RWPE1 (cell line): Measurements from ENCODE around the gene HSD17B14.

Experiments
- CTCF ChIA-PET: fragments of 350-600 bp; sonication (Branson Sonifier 250); formaldehyde crosslinking; extraction: SDS; loops from one replicate; lab custom pipeline; 2021; lab: Yijun Ruan, JAX
- POLR2A ChIA-PET: fragments of 400-600 bp; formaldehyde crosslinking; extraction: SDS; loops from one replicate; lab custom pipeline; 2020; ENCODE audit warnings: antibody characterized with exemption; ENCODE audit not compliant: low non-redundant PET; lab: Yijun Ruan, JAX
- DNase-seq: peaks from one replicate; pipeline ENCODE4 v3.0.0; 2012; ENCODE audit warnings: low spot score
- H3K27ac ChIP-seq: fragments of 450-650 bp; 2 replicates; pipeline ENCODE4 v1.5.1; 2017
- TF ChIP-seq, protein P1 (sequence below): fragments of 450-650 bp; conservative IDR thresholded peaks from 2 replicates; pipeline ENCODE4 v1.5.1; 2017; ENCODE audit warnings: low read depth, mild to moderate bottlenecking

The HSD17B14 gene

DNA sequence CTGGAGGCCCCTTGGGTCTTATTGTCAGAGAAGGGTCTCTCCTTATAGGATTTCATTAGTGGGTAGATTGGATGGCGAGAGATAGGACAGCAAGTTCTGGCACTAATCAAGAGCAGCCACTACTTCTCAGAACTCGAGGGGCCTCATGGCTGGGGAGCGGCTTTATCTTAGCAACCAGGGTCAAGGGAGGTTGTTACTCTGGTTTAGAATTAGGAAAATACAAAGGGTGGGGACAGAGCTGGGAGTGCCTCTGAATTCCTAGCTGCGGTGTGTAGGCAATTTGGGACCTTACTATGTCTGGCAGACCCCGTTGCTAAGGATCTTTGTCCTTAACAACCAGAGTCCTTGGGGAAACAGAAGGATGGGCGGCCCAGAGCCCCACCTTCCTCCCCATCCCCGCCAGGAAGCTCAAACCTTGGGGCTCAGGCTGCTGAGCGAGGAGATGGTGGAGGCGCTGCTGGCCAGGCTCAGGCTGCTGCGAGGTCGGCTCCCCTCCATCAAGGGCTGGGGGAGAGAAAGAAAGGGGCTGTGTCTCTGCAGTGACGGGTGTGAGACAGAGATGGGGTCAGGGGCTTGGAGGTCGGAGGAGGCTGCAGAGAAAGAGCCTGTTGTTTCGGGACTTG is 30.9 kb upstream of the HSD17B14 start:
- peak overlapping the region; percentile 98 for H3K27ac ChIP-seq
- no peak for DNase-seq
- POLR2A ChIA-PET: no interaction called here
- TF ChIP-seq, protein P1, sequence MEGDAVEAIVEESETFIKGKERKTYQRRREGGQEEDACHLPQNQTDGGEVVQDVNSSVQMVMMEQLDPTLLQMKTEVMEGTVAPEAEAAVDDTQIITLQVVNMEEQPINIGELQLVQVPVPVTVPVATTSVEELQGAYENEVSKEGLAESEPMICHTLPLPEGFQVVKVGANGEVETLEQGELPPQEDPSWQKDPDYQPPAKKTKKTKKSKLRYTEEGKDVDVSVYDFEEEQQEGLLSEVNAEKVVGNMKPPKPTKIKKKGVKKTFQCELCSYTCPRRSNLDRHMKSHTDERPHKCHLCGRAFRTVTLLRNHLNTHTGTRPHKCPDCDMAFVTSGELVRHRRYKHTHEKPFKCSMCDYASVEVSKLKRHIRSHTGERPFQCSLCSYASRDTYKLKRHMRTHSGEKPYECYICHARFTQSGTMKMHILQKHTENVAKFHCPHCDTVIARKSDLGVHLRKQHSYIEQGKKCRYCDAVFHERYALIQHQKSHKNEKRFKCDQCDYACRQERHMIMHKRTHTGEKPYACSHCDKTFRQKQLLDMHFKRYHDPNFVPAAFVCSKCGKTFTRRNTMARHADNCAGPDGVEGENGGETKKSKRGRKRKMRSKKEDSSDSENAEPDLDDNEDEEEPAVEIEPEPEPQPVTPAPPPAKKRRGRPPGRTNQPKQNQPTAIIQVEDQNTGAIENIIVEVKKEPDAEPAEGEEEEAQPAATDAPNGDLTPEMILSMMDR: no peak
- CTCF ChIA-PET: interaction anchor here (1.4 kb wide), 1 partner anchor 25 kb away, joined by 4 read pairs; no protein-coding TSS in a partner anchor

DNA sequence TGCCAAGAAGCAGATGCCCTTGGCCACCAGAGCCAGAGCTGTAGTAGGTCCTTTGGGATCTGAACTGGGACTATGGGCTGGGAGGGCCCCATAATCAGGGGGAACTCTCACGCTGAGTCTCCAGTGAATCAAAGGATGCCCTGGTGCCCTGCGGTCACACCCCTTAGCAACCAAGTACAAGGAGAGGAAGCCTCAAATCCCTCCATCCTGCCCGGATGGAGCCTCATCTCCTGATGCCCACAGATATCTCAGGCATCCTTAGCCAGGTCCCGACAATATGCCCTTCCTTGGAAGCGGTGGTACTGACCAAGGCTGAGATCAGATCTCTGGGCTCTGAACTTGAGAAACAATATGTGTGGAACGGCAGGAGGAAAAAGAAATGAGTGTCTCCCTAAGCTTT is 30.4 kb upstream of the HSD17B14 start:
- DNase-seq: no peak
- ChIA-PET CTCF (interaction anchor here (1.4 kb wide), 1 partner anchor 24 kb away, joined by 4 read pairs; no protein-coding TSS in a partner anchor), POLR2A (no interaction called here)
- TF ChIP-seq, protein P1: no peak
- peak overlapping the region; percentile 98; the same call in 1 of the 2 replicates for H3K27ac ChIP-seq

DNA sequence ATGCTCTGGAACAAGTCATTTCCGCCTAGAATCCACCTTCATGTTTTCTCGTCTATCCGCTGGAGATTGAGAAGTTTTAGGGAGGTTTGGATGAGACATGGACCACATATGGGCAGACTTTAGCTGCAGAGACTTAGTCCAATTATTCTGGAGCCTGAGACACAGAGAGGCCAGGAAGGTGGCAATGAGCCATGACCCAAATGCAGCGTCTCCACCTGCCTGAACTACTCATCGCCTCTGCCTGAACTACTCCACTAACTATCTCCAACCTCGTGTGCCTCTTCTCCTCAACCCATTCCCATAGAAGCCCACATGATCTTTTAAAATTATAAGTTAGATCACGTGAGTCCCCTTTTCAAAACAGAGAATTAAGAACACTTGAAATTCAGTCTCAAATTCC is 26.5 kb upstream of the HSD17B14 start:
- ChIA-PET POLR2A (interaction anchor here (0.6 kb wide), 1 partner anchor 808 kb away, joined by 3 read pairs; no protein-coding TSS in a partner anchor), CTCF (no interaction called here)
- no peak overlapping the region for H3K27ac ChIP-seq
- TF ChIP-seq, protein P1: no peak
- no peak for DNase-seq

DNA sequence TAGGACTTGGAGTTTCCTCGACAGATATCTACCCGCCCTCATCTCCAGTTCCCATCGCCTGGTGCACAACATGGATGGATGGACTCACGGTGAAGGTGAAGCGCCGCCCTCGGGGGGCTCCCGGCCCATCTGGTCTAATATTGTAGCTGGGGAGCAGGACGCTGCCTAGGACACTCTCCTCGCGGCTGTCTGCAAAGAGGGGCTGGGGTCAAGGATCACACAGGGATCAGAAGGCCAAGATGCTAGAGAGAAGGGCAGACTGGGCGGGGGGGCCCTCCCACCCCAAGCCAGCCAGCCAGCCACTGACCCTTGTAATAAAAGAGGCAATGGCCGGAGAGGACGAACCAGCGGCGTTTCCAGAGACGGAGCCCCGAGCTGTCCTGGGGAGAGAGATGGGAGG is 25.0 kb upstream of the HSD17B14 start:
- ChIA-PET POLR2A (interaction anchor here (0.7 kb wide), 1 partner anchor 9 kb away, joined by 4 read pairs; no protein-coding TSS in a partner anchor), CTCF (no interaction called here)
- TF ChIP-seq, protein P1: no peak
- H3K27ac ChIP-seq: peak overlapping the region; percentile 11; the same call in 1 of the 2 replicates
- no peak for DNase-seq

DNA sequence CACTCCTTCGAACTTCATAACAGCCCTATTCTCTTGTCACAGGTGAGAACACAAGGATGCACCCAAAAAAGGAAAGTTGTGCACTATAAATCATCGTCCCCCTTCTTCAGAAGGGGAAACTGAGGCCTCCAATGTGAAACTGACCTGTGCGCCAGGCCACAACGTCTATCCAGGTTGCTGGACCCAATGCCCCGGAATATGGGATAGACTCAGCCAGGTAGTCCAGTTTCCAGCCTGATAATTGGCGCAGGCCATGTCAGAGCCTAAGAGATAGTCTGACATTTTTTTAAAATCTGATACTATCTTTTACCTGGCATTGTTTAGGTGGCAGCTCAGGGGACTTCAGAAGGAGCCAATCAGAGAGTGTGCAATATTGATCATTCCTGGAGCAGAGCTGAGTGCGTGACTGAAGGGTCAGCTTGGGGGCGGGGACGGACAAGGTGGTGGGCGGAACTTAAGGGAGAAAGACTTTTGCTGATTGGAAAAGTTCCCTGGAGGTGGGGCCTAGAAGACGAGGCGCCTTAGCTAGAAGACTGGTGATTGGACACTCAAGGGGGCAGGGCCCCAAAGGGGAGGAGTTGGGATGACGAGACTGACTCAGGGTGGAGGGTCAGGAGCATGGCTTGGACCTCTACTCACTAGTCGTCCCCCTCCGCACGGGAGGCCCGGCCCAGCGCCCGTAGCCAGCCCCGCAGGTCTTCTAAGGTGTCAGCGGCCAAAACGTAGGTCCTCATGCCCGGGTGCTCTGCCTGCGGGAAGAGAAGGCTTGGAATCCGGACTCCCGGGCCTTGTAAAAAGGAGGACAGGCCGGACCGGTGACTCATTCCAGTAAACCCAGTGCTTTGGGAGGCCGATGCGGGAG is 23.7 kb upstream of the HSD17B14 start:
- CTCF ChIA-PET: interaction anchor here (0.9 kb wide), 1 partner anchor 72 kb away, joined by 3 read pairs; no protein-coding TSS in a partner anchor
- H3K27ac ChIP-seq: no peak overlapping the region
- no peak for DNase-seq
- TF ChIP-seq, protein P1: no peak
- POLR2A ChIA-PET: no interaction called here

DNA sequence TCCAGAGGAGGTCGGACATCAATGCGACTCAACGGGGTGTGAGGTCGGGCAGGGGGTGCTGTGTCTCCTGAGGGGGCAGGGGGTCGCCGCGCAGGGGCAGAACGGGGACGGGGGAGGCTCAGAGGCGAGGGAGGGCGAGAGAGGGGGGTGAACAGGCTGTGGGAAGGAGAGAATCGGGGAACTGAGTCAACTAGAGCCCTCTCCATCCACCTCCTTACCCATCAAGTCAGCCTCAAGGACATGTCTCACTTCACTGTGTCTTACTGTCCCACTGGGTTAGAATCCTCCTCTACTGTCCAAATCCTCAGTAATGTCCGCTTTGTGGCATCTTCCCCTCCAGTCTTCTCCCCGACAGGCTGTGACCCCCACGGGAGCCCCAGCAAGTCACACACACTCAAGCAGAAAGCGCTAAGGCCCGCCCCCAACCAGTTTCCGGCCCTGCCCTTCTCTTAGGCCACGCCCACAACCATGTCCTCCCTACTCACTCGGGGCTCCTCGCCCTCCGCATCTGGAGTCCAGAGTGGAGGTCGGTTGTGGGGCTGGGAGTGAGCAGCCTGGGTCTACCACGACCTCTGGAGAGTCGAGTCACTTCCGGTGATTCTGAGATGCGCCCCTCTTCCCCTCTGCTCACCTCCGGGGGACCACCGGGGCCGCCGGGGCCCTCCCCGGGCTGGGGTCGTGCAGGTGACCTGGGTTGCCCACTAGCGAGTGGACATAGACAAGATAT is 22.9 kb upstream of the HSD17B14 start:
- DNase-seq: no peak

More for the DNA sequence above, 22.9 kb upstream of the HSD17B14 start:
- H3K27ac ChIP-seq: no peak overlapping the region
- CTCF ChIA-PET: no interaction called here
- TF ChIP-seq, protein P1: no peak
- POLR2A ChIA-PET: interaction anchor here (0.7 to 1.0 kb wide), 2 partner anchors 13 to 66 kb away, joined by 3 to 6 read pairs; partner anchors contain the start of gene PPP1R15A
